ENCODE data around the gene THSD4.
"Not testable (repeated sequence)": the region's sequence is repeated elsewhere in the genome, so short reads cannot be mapped to it uniquely, and the experiment has no call there.

The THSD4 gene

DNA sequence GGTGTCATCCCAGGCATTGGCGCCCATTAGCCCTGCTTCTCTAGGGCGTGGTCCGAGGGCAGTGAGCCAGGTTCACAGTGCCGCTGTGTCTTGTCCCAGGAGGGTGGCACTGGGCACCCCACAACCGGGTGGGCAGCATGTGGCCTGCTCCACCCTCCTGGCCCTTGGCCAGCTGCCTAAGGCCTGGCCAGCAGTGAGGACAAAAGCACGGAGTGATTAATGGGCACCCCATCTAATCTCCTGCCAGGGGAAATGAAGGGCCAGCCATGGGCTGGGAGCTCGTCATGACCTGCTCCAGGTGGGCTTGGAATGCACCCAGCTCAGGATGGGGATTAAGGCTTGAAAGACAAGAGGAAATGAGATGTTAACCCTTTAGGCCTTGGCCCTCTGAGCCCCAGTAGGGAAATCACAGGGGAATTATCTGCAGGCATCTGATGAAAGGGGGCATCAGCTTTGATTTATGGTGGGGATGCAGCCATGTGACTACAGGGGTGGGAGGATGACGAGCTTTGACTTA lies 5.2 kb downstream of the THSD4 start:
- ATAC-seq (ENCODE audit: low read depth) (no peak), DNase-seq (ENCODE audit: low spot score in 2 of 2) (no peak)
- no peaks in the 10 kb centered on the region for H3K36me3 Mint-ChIP-seq
- H3K27me3 Mint-ChIP-seq: peaks cover 26% of the 10 kb centered on the region
- H3K27ac Mint-ChIP-seq: no peak overlapping the region
- no peak overlapping the region for H3K4me3 Mint-ChIP-seq
- H3K9me3 Mint-ChIP-seq: no peaks in the 10 kb centered on the region
- H3K4me1 Mint-ChIP-seq: peaks cover 2% of the 10 kb centered on the region

DNA sequence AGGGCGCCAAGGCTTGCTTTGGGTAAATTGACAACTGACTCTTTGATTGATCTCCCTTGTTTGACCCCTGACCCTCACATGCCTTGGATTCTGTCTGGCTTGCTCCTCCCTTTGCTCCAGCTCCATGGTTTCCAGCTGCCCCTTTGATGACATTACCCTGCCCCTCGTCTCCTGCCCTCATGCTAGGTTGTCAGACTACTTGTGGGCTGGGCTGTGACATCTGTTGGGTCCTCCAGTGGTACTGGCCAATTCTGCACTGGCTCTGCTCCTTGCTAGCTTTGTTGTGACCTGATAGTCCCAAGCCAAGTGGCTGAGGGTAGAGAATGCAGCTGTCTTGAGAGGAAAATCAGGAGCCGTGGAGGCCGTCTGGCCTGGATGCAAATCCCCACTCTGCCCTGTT lies 6.2 kb downstream of the THSD4 start:
- H3K4me1 Mint-ChIP-seq: peaks cover under 1% of the 10 kb centered on the region
- DNase-seq (ENCODE audit: low spot score in 2 of 2) (no peak), ATAC-seq (ENCODE audit: low read depth) (no peak)
- H3K27ac Mint-ChIP-seq: no peak overlapping the region
- H3K9me3 Mint-ChIP-seq: no peaks in the 10 kb centered on the region
- H3K36me3 Mint-ChIP-seq: no peaks in the 10 kb centered on the region
- H3K27me3 Mint-ChIP-seq: peaks cover 29% of the 10 kb centered on the region
- H3K4me3 Mint-ChIP-seq: no peak overlapping the region

DNA sequence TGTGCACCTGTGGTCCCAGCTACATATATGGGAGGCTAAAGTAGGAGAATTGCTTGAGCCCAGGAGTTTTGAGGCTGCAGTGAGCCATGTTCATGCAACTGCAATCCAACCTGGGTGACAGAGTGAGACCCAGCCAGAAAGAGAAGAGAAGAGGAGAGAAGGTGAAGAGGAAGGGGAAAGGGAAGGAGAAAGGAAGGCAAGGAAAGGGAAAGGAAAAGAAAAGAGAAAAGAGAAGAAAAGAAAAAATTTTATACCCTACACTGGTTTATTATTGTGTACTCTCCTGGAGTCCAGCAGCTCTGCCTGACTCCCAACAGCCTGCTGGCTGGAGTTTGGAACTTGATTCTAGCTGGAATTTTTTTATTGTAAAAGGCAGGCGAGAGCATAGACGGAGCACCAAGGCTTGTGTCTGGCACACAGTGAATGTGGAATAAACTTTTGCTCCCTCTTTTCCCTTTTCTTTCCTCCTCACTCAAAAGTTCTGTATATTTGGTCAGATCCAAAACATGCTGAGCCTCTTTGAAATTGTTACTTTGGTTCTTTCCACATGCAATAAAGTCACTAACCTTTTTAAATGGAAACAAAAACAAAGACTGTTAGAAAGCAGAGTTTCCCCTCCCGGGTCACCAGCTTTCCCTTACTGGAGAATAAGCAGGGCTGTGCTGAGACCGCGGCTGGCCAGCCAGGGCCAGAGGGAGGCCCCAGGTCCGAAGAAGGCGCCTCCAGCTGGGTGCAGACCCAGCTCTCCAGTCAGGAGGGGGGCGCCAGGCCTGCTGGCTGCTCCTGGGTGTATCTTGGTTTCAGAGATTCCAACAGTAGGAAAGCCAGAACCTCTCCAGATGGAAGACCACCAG lies 9.9 kb downstream of the THSD4 start:
- Mint-ChIP-seq H3K4me3 (no peak overlapping the region), H3K4me1 (no peaks in the 10 kb centered on the region), H3K9me3 (no peaks in the 10 kb centered on the region), H3K36me3 (no peaks in the 10 kb centered on the region), H3K27me3 (peaks cover 15% of the 10 kb centered on the region), H3K27ac (no peak overlapping the region)
- no peak for ATAC-seq (ENCODE audit: low read depth)
- no peak for DNase-seq (ENCODE audit: low spot score in 2 of 2)

GRCh38 chr15:71125831-71126450 lies 10.7 kb downstream of the THSD4 start:
- no peaks in the 10 kb centered on the region for H3K36me3 Mint-ChIP-seq
- H3K4me3 Mint-ChIP-seq: no peak overlapping the region
- ATAC-seq (ENCODE audit: low read depth) (no peak), DNase-seq (ENCODE audit: low spot score in 2 of 2) (no peak)
- peaks cover 15% of the 10 kb centered on the region for H3K27me3 Mint-ChIP-seq
- no peaks in the 10 kb centered on the region for H3K4me1 Mint-ChIP-seq
- H3K27ac Mint-ChIP-seq: no peak overlapping the region
- no peaks in the 10 kb centered on the region for H3K9me3 Mint-ChIP-seq

- peaks cover 12% of the 10 kb centered on the region for H3K27me3 Mint-ChIP-seq
- ATAC-seq (ENCODE audit: low read depth): no peak
- H3K36me3 Mint-ChIP-seq: no peaks in the 10 kb centered on the region
- no peak for DNase-seq (ENCODE audit: low spot score in 2 of 2)
- no peaks in the 10 kb centered on the region for H3K9me3 Mint-ChIP-seq
- H3K4me3 Mint-ChIP-seq: no peak overlapping the region
- no peaks in the 10 kb centered on the region for H3K4me1 Mint-ChIP-seq
- H3K27ac Mint-ChIP-seq: no peak overlapping the region
Measured at GRCh38 chr15:71127083-71127482, 11.8 kb downstream of the THSD4 start.

DNA sequence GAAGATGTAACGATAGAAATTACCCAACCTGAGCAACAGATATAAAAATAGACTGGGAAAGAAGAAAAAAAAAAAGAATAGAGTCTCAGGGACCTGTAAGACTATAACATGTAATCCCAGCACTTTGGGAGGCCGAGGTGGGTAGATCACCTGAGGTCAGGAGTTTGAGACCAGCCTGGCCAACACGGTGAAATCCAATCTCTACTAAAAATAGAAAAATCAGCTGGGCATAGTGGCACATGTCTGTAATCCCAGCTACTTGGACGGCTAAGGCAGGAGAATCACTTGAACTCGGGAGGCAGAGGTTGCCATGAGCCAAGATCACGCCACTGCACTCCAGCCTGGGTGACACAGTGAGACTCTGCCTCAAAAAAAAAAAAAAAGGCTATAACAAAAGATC lies 12.9 kb downstream of the THSD4 start:
- H3K27me3 Mint-ChIP-seq; H3K4me1 Mint-ChIP-seq; ATAC-seq (ENCODE audit: low read depth); DNase-seq (ENCODE audit: low spot score in 2 of 2); H3K27ac Mint-ChIP-seq; H3K9me3 Mint-ChIP-seq; H3K36me3 Mint-ChIP-seq; H3K4me3 Mint-ChIP-seq: not testable (repeated sequence)

GRCh38 chr15:71128939-71129562 lies 13.8 kb downstream of the THSD4 start:
- H3K36me3 Mint-ChIP-seq: no peaks in the 10 kb centered on the region

DNA sequence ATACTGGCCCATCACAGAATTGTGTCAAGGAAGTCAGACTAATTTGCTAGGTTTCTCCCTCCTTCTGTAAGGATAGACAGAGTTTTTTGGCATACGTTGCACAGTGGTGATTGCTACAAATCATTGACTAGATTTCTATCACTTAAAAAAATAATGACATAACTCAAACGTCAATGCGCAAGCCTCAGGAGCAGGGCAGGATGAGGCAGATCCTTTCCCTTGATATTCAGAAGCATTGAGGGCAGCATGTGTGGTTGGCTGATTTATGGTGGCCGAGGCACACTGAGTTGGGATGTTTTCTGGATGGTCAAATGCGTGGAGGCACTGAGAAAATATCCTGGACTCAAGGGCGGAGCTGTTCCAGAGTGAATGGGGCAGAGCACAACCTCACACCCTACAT lies 14.4 kb downstream of the THSD4 start:
- DNase-seq (ENCODE audit: low spot score in 2 of 2) (no peak), ATAC-seq (ENCODE audit: low read depth) (no peak)
- H3K36me3 Mint-ChIP-seq: no peaks in the 10 kb centered on the region
- no peaks in the 10 kb centered on the region for H3K9me3 Mint-ChIP-seq
- H3K4me1 Mint-ChIP-seq: no peaks in the 10 kb centered on the region
- no peak overlapping the region for H3K27ac Mint-ChIP-seq
- H3K4me3 Mint-ChIP-seq: no peak overlapping the region
- peaks cover 7% of the 10 kb centered on the region for H3K27me3 Mint-ChIP-seq

More at GRCh38 chr15:71128939-71129562, 13.8 kb downstream of the THSD4 start:
- no peak overlapping the region for H3K27ac Mint-ChIP-seq
- ATAC-seq (ENCODE audit: low read depth) (no peak), DNase-seq (ENCODE audit: low spot score in 2 of 2) (no peak)
- peaks cover 7% of the 10 kb centered on the region for H3K27me3 Mint-ChIP-seq
- no peak overlapping the region for H3K4me3 Mint-ChIP-seq
- no peaks in the 10 kb centered on the region for H3K9me3 Mint-ChIP-seq
- H3K4me1 Mint-ChIP-seq: no peaks in the 10 kb centered on the region

DNA sequence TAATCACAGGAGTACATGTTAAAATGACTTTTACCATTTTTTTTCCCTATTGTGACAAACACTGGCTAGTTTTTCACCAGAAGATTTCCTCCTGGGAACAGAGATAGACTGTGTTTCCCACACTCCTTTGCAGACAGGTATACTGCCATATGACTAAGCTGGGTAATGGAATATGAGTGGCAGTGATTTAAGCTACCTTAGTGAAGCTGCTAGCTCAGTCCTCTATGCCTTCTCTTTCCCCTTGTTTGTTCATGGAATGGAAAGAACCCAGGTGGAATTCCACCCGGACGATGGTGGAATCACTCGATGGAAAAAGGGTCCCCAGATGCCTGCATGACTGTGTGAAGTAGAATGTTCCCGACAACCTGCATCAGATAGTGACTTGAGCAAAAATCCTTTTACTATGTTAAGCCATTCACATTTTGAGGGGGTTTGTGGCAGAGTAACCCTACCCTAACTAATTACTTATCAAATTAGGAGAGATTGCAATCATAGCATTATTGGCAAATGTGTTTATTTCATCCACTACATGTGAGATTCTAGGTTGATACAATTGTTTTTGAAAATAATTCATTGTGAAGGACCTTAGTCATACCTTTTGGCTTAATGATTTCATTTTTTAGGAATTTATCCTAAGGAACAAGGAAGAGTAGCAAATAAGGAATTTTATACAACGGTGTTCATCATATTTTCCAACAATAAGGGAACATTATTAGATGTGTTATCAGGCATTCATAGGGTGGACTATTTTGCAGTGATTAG lies 16.5 kb downstream of the THSD4 start:
- no peaks in the 10 kb centered on the region for H3K9me3 Mint-ChIP-seq
- no peak overlapping the region for H3K4me3 Mint-ChIP-seq
- ATAC-seq (ENCODE audit: low read depth) (no peak), DNase-seq (ENCODE audit: low spot score in 2 of 2) (no peak)
- H3K27ac Mint-ChIP-seq: no peak overlapping the region
- peaks cover 7% of the 10 kb centered on the region for H3K27me3 Mint-ChIP-seq
- no peaks in the 10 kb centered on the region for H3K36me3 Mint-ChIP-seq
- no peaks in the 10 kb centered on the region for H3K4me1 Mint-ChIP-seq

DNA sequence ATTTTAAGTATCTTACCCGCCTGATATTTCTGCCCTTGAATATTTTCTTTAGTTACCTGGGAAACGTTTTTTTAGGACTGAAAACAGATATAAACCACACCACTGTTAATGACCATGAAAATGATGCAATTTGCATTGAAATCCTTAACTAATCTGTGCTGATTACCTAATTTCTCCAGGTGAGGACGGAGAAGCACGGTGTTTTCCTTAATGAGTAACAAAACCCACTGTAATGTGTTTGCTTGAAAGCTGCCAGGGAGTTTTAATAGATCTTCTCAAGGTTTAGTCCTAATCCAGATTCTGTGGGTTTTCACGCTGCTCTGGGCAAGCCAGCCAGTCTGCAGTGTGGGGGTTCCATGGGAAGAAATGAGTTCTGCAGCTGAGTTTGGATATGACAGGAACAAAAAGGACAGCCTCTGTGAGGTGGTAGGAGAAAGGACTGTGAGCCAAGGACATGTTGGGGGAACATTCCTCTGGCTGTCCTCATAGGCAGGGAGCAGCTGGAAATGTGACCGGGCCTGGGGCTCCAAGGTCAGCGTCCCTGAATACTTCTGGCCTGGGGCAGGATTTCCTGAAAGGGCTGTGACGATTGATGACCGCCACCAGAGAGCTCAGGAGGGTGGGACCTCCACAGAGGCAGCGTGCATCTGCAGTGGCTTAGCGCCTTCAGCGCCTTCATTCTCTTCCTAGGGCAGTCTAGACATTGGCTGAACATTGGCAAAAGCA lies 18.6 kb downstream of the THSD4 start:
- H3K27ac Mint-ChIP-seq: no peak overlapping the region
- no peaks in the 10 kb centered on the region for H3K36me3 Mint-ChIP-seq
- peaks cover 7% of the 10 kb centered on the region for H3K27me3 Mint-ChIP-seq
- peaks cover 2% of the 10 kb centered on the region for H3K9me3 Mint-ChIP-seq
- no peaks in the 10 kb centered on the region for H3K4me1 Mint-ChIP-seq
- ATAC-seq (ENCODE audit: low read depth) (no peak), DNase-seq (ENCODE audit: low spot score in 2 of 2) (no peak)
- no peak overlapping the region for H3K4me3 Mint-ChIP-seq

- H3K4me1 Mint-ChIP-seq: no peaks in the 10 kb centered on the region
- H3K27ac Mint-ChIP-seq: no peak overlapping the region
- no peak overlapping the region for H3K4me3 Mint-ChIP-seq
- H3K27me3 Mint-ChIP-seq: peaks cover 7% of the 10 kb centered on the region
- no peak for DNase-seq (ENCODE audit: low spot score in 2 of 2)
- no peak for ATAC-seq (ENCODE audit: low read depth)
- H3K9me3 Mint-ChIP-seq: peaks cover 2% of the 10 kb centered on the region
- no peaks in the 10 kb centered on the region for H3K36me3 Mint-ChIP-seq
Measured at GRCh38 chr15:71136159-71136783, 21.0 kb downstream of the THSD4 start.

DNA sequence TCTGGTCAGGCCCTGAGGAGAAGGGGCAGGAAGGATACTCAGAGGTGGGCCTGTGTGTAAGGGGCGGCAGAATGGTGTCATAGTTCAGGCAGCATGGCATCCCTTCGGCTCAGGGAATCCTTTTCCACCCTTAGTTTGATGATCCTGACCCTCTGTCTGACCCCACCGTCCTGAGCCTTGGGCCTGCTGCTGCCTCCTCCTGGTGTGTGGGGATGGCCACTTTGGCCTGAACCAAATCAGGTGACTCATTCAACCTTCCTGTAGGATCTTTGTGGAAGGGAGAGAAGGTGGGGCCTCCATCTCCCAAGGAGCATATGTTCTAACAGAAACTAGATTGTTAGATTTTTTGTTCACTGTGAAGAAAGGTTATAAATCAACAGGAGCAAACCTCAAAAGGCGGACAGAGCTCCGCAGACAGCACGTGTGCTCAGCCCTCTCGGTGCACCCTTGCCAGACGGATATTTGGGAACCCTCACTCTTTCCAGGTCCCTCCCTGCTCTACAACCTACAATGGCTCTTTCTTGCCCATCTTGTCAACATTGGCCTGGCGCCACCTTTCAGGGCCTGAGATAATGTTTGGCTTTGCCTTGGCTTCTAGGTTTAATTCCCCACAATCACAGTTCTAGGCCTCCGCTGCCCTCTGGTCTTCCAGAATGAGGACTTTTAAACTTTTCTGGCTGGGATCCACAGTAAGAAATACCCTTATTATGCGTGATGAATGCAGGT lies 21.7 kb downstream of the THSD4 start:
- H3K4me1 Mint-ChIP-seq: no peaks in the 10 kb centered on the region
- DNase-seq (ENCODE audit: low spot score in 2 of 2): no peak
- no peak for ATAC-seq (ENCODE audit: low read depth)
- no peak overlapping the region for H3K4me3 Mint-ChIP-seq
- no peak overlapping the region for H3K27ac Mint-ChIP-seq
- peaks cover 7% of the 10 kb centered on the region for H3K27me3 Mint-ChIP-seq
- H3K9me3 Mint-ChIP-seq: peaks cover 2% of the 10 kb centered on the region
- no peaks in the 10 kb centered on the region for H3K36me3 Mint-ChIP-seq

Measured in memory B cell (primary cell).